GM12872 (cell line): ENCODE measurements around the gene RAB14.

Source experiments
- CTCF ChIP-seq: IDR thresholded peaks from 3 replicates; pipeline ENCODE4 v1.5.1; 2011; ENCODE audit warnings: low read depth, mild to moderate bottlenecking, low read length, moderate library complexity; ENCODE audit not compliant: insufficient read depth

The RAB14 gene

GRCh38 chr9:121219530-121219929 is 17.9 kb upstream of the RAB14 start:
- no peak for TF ChIP-seq CTCF

- TF ChIP-seq CTCF, result no peak
Observed at GRCh38 chr9:121218357-121219027, 16.8 kb upstream of the RAB14 start.

- TF ChIP-seq CTCF, result no peak
Observed at GRCh38 chr9:121217609-121218292, 16.1 kb upstream of the RAB14 start.

- TF ChIP-seq CTCF, result no peak
Observed at GRCh38 chr9:121216271-121216805, 14.7 kb upstream of the RAB14 start.

GRCh38 chr9:121214005-121214404 is 12.3 kb upstream of the RAB14 start:
- TF ChIP-seq CTCF, result no peak

GRCh38 chr9:121213136-121213806 is 11.6 kb upstream of the RAB14 start:
- peak; percentile 99 for TF ChIP-seq CTCF

GRCh38 chr9:121210536-121210935 is 8.9 kb upstream of the RAB14 start:
- TF ChIP-seq CTCF, result no peak
